OCI-LY1 (cell line): ENCODE results near the gene CANT1.

Experiments used
- CTCF ChIP-seq: fragments of 200-600 bp; sonication (generic), shearing (Covaris generic); IDR thresholded peaks from 2 replicates; pipeline ENCODE4 v1.5.1; 2017; ENCODE audit warnings: mild to moderate bottlenecking, antibody characterized with exemption, low read length, moderate library complexity, mixed read lengths
- EZH2 ChIP-seq: fragments of 200-600 bp; sonication (generic), shearing (Covaris generic); IDR thresholded peaks from 2 replicates; pipeline ENCODE4 v1.8.0; 2017; ENCODE audit warnings: borderline replicate concordance, mixed run types, mild to moderate bottlenecking, antibody characterized with exemption, low read length, moderate library complexity, mixed read lengths

GRCh38 chr17:79055197-79055596 is 45.6 kb upstream of the CANT1 start:
- no peak for TF ChIP-seq CTCF
- no peak for TF ChIP-seq EZH2
